Activated CD4-positive, alpha-beta T cell treated with anti-CD3 and anti-CD28 coated beads for 48 hours (primary cell): ENCODE data around the gene ASL.
"Not testable (repeated sequence)": the region's sequence is repeated elsewhere in the genome, so short reads cannot be mapped to it uniquely, and the experiment has no call there.

Source experiments
- DNase-seq: peaks from one replicate; pipeline ENCODE4 v3.0.0-alpha.2; 2020

ASL gene

GRCh38 chr7:66076462-66077329 is 1.1 kb downstream of the ASL start:
- DNase-seq: no peak

- DNase-seq: no peak
Observed at GRCh38 chr7:66078067-66078466, 2.4 kb downstream of the ASL start.

DNA sequence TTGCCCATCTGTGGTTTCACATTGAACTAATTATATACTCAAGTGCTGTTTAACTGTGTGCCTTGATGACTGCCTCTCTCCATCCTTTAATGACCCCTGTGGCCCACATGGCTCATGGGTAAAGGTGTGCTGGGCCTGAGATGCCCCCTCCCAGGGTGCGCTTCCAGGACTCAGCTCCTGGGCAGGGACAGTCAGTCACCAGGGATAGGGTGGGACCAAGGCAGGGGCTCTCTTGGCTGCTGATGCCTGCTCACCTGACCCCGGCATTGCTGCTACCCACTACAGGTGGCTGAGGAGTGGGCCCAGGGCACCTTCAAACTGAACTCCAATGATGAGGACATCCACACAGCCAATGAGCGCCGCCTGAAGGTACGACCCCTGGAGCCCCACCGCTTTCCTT is 6.5 kb downstream of the ASL start:
- no peak for DNase-seq

DNA sequence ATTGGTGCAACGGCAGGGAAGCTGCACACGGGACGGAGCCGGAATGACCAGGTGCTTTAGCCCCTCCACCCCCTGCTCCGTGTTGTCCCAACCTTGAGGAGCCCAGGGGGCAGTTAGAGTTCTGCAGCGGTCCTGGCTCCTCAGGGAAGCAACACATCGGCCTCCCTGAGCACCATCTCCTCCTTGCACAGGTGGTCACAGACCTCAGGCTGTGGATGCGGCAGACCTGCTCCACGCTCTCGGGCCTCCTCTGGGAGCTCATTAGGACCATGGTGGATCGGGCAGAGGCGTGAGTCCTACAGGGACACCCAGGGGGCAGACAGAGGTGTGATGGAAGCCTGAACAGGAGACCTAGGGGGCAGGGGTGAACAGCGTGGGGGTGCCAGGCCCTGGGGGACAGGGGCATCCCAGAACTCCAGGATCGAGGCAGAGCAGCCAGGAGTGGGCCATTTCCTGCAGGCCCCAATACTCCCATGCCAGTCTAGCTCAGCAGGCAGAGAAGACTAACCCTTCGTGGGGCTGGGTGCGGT is 7.3 kb downstream of the ASL start:
- no peak for DNase-seq

- no peak for DNase-seq
Observed at GRCh38 chr7:66083677-66084076, 8.1 kb downstream of the ASL start.

DNA sequence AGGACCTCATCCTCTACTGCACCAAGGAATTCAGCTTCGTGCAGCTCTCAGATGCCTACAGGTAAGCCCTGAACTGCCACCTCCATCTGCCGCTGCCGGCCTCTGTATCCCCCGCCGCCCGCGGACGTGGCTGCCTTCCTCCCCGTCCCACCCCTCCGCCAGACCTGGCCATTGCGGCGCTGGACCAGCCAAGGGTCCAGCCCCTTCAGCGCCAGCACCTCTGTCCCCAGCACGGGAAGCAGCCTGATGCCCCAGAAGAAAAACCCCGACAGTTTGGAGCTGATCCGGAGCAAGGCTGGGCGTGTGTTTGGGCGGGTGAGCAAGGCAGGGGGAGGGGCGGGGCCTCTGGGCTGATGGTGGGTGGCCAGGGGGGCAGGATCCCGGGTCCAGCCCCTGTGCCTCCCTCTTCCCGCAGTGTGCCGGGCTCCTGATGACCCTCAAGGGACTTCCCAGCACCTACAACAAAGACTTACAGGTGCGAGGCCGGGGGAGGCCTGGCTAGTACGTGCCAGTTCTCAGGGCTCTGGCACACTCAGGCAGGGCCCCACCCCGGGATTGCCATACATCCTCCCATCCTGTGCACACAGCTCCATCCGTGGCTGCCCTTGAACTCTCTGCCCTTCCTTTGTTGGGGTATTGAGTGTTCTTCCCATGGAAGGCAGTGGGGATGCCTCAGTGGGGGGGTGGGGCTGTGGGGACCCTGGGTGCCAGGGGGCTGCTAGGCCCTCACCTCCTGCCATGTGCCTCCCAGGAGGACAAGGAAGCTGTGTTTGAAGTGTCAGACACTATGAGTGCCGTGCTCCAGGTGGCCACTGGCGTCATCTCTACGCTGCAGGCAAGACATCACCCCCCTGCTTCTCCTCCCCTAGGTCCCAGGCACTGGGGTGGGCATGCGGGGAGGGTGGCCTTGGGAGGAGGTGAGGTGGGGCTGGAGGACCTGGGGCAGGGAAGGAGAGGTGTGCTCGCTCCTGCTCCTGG is 13.5 kb downstream of the ASL start:
- no peak for DNase-seq

GRCh38 chr7:66092654-66093053 is 17.0 kb downstream of the ASL start:
- no peak for DNase-seq

DNA sequence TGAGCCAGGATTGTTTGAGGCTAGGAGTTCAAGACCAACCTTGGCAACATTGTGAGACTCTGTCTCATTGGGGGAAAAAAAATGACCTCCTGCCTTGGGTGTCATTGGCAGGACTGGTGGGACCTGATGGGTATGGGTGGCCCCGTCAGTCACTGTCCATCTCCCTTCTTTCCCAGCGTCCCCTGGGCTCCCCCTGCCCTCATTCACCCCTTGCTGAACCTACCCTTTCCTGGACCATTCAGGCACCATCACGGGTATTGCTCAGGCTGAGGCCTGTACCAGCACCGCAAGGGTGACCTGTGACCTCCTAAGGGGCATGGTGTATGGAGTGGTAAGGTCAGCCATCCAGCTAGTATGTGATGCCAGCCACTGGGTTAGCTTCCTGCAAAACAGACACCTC is 19.4 kb downstream of the ASL start:
- no peak for DNase-seq

GRCh38 chr7:66099232-66099550 is 23.6 kb downstream of the ASL start:
- no peak for DNase-seq

GRCh38 chr7:66099551-66100407 is 24.2 kb downstream of the ASL start:
- peak; percentile 40 for DNase-seq

- no peak for DNase-seq
Observed at GRCh38 chr7:66100408-66101050, 24.9 kb downstream of the ASL start.

GRCh38 chr7:66102168-66102567 is 26.5 kb downstream of the ASL start:
- DNase-seq: not testable (repeated sequence)

- DNase-seq: not testable (repeated sequence)
Observed at GRCh38 chr7:66103994-66104393, 28.4 kb downstream of the ASL start.

GRCh38 chr7:66105263-66105748 is 29.7 kb downstream of the ASL start:
- no peak for DNase-seq

GRCh38 chr7:66108410-66108809 is 32.8 kb downstream of the ASL start:
- not testable (repeated sequence) for DNase-seq

GRCh38 chr7:66110856-66111255 is 35.2 kb downstream of the ASL start:
- peak; percentile 9 for DNase-seq

GRCh38 chr7:66114743-66115649 is 39.4 kb downstream of the ASL start, which contains the start of gene CRCP:
Gene CRCP (plus strand): TSS chr7:66114847. CDS start chr7:66114963, 116 bp downstream.
- DNase-seq: peak; percentile 89

DNA sequence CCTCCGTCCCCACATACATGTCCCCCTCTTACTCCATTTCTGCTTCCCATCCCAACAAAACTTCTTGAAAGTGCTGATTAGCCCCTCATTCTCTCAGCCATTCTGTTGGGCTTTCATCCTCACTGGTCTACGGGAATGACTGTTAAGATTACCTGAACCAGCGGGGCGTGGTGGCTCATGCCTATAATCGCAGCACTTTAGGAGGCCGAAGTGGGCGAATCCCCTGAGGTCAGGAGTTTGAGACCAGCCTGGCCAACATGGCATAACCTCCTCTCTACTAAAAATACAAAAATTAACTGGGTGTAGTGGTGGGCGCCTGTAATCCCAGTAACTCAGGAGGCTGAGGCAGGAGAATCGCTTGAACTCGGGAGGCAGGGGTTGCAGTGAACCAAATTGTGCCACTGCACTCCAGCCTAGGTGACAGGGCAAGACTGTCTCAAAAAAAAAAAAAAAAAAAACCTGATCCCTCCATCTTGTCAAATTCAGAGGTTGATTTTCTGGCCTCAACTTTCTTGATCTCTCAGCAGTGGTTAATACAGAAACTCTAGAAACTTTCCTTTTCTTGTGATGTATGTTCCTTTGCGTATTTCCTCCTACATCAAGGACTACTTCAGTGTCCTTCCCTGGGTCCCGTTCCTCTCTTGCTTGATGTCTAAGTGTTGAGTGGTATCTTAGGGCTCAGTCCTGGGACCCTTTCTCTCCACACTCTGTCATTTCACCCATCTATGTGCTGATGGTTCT is 41.2 kb downstream of the ASL start:
- not testable (repeated sequence) for DNase-seq

GRCh38 chr7:66118603-66119002 is 43.0 kb downstream of the ASL start:
- DNase-seq: no peak
